GM12878 (cell line): Measurements from ENCODE around the gene DIP2C. TPM values are rescaled to one million over a fixed set of nuclear protein-coding genes. Genes with fewer than 3 reads are reported as not detected.

Source experiments
- ATAC-seq: fragments of 200-7000 bp; cut with Tn5 transposase; 3 replicates; pipeline ENCODE4 v1.9.1; 2020; ENCODE audit warnings: mild to moderate bottlenecking, moderate library complexity
- BruUV-seq: library from RNA; stranded (reverse); fragments of 400-500 nt; replicated peaks from 2 replicates; lab custom pipeline; 2021; lab: Mats Ljungman, UMichigan
- CTCF ChIA-PET: fragments of 300-600 bp; sonication (Branson Sonifier 250); formaldehyde crosslinking; extraction: SDS; loops from one replicate; lab custom pipeline; 2021; ENCODE audit warnings: inconsistent platforms; lab: Yijun Ruan, JAX
- POLR2A ChIA-PET: fragments of 350-600 bp; formaldehyde crosslinking; extraction: SDS; loops from one replicate; lab custom pipeline; 2021; ENCODE audit warnings: inconsistent platforms; lab: Charles Lee
- RAD21 ChIA-PET: fragments of 300-600 bp; sonication (Branson Sonifier 250); formaldehyde crosslinking; loops from one replicate; lab custom pipeline; 2023; ENCODE audit warnings: antibody characterized with exemption; ENCODE audit not compliant: unreplicated experiment; lab: Charles Lee
- SMC1A ChIA-PET: fragments of 300-600 bp; sonication (Branson Sonifier 250); formaldehyde crosslinking; loops from one replicate; lab custom pipeline; 2023; ENCODE audit not compliant: unreplicated experiment, uncharacterized antibody; lab: Charles Lee
- DNase-seq: peaks from one replicate; pipeline ENCODE4 v3.0.0-alpha.2; 2011; ENCODE audit warnings: low read depth, low spot score
- FAIRE-seq: peaks from 3 replicates; lab custom pipeline; 2011; peaks lifted over from hg19 to GRCh38; lab: Jason Lieb, UNC
- H2AFZ ChIP-seq: 2 replicates; pipeline ENCODE4 v1.6.0; 2011; ENCODE audit warnings: low read depth, low read length, control low read depth; ENCODE audit not compliant: control insufficient read depth
- H3K27ac ChIP-seq: 2 replicates; pipeline ENCODE4 v1.5.1; 2011; ENCODE audit warnings: control low read depth; ENCODE audit not compliant: control insufficient read depth, insufficient read depth
- H3K27me3 ChIP-seq, 2 experiments: replicated peaks in 1 of 2; 2 replicates each; pipeline versions ENCODE4 v1.6.0 to v1.6.1; 2011; ENCODE audit warnings: low read length in 1 of 2; ENCODE audit not compliant: control insufficient read depth in 2 of 2, insufficient read depth in 2 of 2
- H3K36me3 ChIP-seq, 2 experiments: 2 replicates each; pipeline ENCODE4 v1.5.1; 2011; ENCODE audit warnings: low read length in 1 of 2; ENCODE audit not compliant: control insufficient read depth in 2 of 2, insufficient read depth in 2 of 2
- H3K4me1 ChIP-seq: 2 replicates; pipeline ENCODE4 v1.6.1; 2011; ENCODE audit warnings: mild to moderate bottlenecking, low read length, moderate library complexity, mixed read lengths; ENCODE audit not compliant: control insufficient read depth, insufficient read depth
- H3K4me2 ChIP-seq: 2 replicates; pipeline ENCODE4 v1.6.0; 2011; ENCODE audit warnings: control low read depth; ENCODE audit not compliant: control insufficient read depth, insufficient read depth
- H3K4me3 ChIP-seq: fragments of 200-600 bp; sonication (generic); 2 replicates; pipeline ENCODE4 v1.5.1; 2016
- H3K79me2 ChIP-seq: 2 replicates; pipeline ENCODE4 v1.6.0; 2011; ENCODE audit warnings: low read length; ENCODE audit not compliant: control insufficient read depth, insufficient read depth
- H3K9ac ChIP-seq: 2 replicates; pipeline ENCODE4 v1.8.0; 2011; ENCODE audit warnings: low read length, control low read depth, mixed read lengths; ENCODE audit not compliant: control insufficient read depth, insufficient read depth
- H3K9me3 ChIP-seq: replicated peaks from 3 replicates; pipeline ENCODE4 v1.5.1; 2011; ENCODE audit warnings: mild to moderate bottlenecking, low read length; ENCODE audit not compliant: control insufficient read depth, insufficient read depth
- H4K20me1 ChIP-seq: 2 replicates; pipeline ENCODE4 v1.6.0; 2011; ENCODE audit not compliant: control insufficient read depth, insufficient read depth
- CBX3 ChIP-seq: fragments of 200-600 bp; sonication (generic); IDR thresholded peaks from 2 replicates; pipeline ENCODE4 v1.6.1; 2016; ENCODE audit warnings: low read depth, borderline replicate concordance
- FOS ChIP-seq: IDR thresholded peaks from 3 replicates; pipeline ENCODE4 v1.6.1; 2011; ENCODE audit warnings: borderline replicate concordance; ENCODE audit not compliant: insufficient read length; ENCODE audit errors: extremely low read depth
- PAX8 ChIP-seq: fragments of 450-650 bp; IDR thresholded peaks from 2 replicates; pipeline ENCODE4 v1.6.1; 2017; ENCODE audit warnings: mild to moderate bottlenecking, moderate library complexity
- RAD21 ChIP-seq: IDR thresholded peaks from 2 replicates; pipeline ENCODE4 v1.6.1; 2011; ENCODE audit warnings: mild to moderate bottlenecking, low read depth, low read length, moderate library complexity; ENCODE audit not compliant: insufficient read depth
- RB1 ChIP-seq: fragments of 450-650 bp; formaldehyde crosslinking; IDR thresholded peaks from 2 replicates; pipeline ENCODE4 v1.6.1; 2017; ENCODE audit warnings: mild to moderate bottlenecking, borderline replicate concordance
- RUNX3 ChIP-seq: IDR thresholded peaks from 2 replicates; pipeline ENCODE4 v1.6.1; 2012; ENCODE audit warnings: low read length, inconsistent platforms
- STAT3 ChIP-seq: IDR thresholded peaks from 2 replicates; pipeline ENCODE4 v1.6.1; 2011; ENCODE audit warnings: low read depth, low read length, improper control_type of control experiment
- SUPT20H ChIP-seq: IDR thresholded peaks from 2 replicates; pipeline ENCODE4 v1.6.1; 2011; ENCODE audit warnings: low read depth, mild to moderate bottlenecking, low read length, moderate library complexity, borderline replicate concordance; ENCODE audit not compliant: control insufficient read depth
- WGBS: methylation state at CpG from one replicate; pipeline ENCODE4 v1.1.6; 2016; ENCODE audit warnings: low lambda C conversion rate; ENCODE audit not compliant: insufficient replicate concordance, insufficient coverage; ENCODE audit errors: missing lambda C conversion rate; 5-methylcytosine and 5-hydroxymethylcytosine counted together
- in situ Hi-C: fragments of 300-500 bp; cut with MboI; formaldehyde crosslinking; loops from 9 replicates; pipeline ENCODE4 v1.14.3; 2018; ENCODE audit warnings: mixed read lengths
- intact Hi-C: fragments of 100-400 bp; cut with micrococcal nuclease; formaldehyde crosslinking; loops from one replicate; pipeline ENCODE4 v1.14.2; 2022; ENCODE audit not compliant: unreplicated experiment
- polyA plus RNA-seq, 11 experiments: library from polyadenylated mRNA; depleted of rRNA in 4 of 11; unstranded in 6 of 11; stranded (reverse) in 5 of 11; fragments of >200 nt; fragmentation: Nextera tagmentation in 4 of 11; fragmentation: Illumina TruSeq in 1 of 11; extraction: Ambion mirVana in 4 of 11; extraction: Trizol in 1 of 11; gene quantifications; 1 replicate in 1 of 11; 2 replicates in 10 of 11; pipeline versions ENCODE4 v1.2.1 to v1.2.3, GENCODE V29; 2011 to 2016; ENCODE audit warnings: inconsistent platforms in 2 of 11, missing spikeins in 2 of 11, low read depth in 1 of 11
- total RNA-seq, 4 experiments: library from RNA; depleted of rRNA in 3 of 4; stranded (reverse); fragments of >200 nt in 3 of 4; fragmentation: Illumina TruSeq in 1 of 4; extraction: Trizol in 1 of 4; gene quantifications; 2 replicates each; pipeline versions ENCODE4 v1.2.1 to v1.2.3, GENCODE V29; 2013 to 2021
- TF ChIP-seq, protein P1 (sequence below): fragments of 450-650 bp; formaldehyde crosslinking; IDR thresholded peaks from 2 replicates; pipeline ENCODE4 v1.4.0; 2022; ENCODE audit warnings: mild to moderate bottlenecking, moderate library complexity

DIP2C gene
- total and polyA plus RNA-seq, 10 of the 15 experiments (the other 5 are each of a cell fraction or from before 2014, with no cell fraction given): 0.01 to 0.10 (median 0.06) TPM

DNA sequence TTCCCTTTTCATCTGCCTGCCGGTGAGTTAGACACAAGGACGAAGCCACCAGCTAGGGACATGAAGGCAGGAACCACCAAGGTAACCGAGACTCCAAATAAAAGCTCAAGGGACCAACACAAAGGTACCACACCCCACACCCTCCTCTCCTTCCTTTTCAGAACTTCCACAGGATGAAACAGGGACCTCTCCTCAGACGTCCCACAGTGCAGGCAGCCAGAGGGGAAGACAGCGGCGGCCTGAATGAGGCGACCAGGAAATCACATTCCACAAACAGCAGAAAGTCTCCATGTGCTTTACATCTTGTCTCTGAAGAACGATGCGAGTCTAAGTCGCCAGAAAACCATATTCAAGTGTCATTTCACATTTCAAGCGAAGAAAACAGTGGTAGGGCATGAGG, 97.8 kb downstream of the DIP2C start (continued):
- TF ChIP-seq SUPT20H (no peak), RUNX3 (no peak)

DNA sequence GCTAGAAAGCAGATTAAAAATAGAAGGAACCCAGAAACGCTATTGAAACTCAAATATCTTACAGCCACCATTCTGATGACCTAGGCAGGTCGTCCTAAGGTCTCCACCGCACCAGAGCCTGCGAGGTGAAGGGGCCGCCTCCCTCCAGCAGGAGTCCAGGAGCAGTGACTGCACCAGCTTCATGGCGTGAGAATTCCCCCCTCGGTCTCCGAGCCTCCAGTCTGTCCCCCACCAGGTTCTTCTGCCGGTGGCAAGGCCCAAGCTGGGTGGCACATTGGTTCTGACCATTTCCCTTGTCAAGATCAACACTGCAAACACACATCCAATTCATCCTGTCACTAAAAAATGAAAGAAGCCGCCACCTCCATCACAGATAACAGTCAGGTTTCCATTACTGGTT, 98.7 kb downstream of the DIP2C start:
- no peak for ATAC-seq
- no peaks in the 10 kb centered on the region; a peak in 1 of 4 replicates for H3K27me3 ChIP-seq
- 39% methylated on average over 10 of the region's 10 CpGs for WGBS
- no peak overlapping the region for H3K4me2 ChIP-seq
- in situ Hi-C loops: no loop called here
- ChIA-PET POLR2A (no interaction called here), CTCF (no interaction called here), RAD21 (no interaction called here), SMC1A (no interaction called here)
- no peak for DNase-seq
- no peaks in the 10 kb centered on the region for H3K36me3 ChIP-seq
- H3K9ac ChIP-seq: no peak overlapping the region
- no peak overlapping the region for H2AFZ ChIP-seq
- no peak overlapping the region for H3K4me3 ChIP-seq
- H4K20me1 ChIP-seq: no peaks in the 10 kb centered on the region
- no TSS peak for BruUV-seq
- H3K9me3 ChIP-seq: no peaks in the 10 kb centered on the region
- TF ChIP-seq CBX3 (no peak), STAT3 (no peak), RB1 (no peak), RAD21 (no peak), FOS (no peak), PAX8 (no peak)
- TF ChIP-seq, protein P1, sequence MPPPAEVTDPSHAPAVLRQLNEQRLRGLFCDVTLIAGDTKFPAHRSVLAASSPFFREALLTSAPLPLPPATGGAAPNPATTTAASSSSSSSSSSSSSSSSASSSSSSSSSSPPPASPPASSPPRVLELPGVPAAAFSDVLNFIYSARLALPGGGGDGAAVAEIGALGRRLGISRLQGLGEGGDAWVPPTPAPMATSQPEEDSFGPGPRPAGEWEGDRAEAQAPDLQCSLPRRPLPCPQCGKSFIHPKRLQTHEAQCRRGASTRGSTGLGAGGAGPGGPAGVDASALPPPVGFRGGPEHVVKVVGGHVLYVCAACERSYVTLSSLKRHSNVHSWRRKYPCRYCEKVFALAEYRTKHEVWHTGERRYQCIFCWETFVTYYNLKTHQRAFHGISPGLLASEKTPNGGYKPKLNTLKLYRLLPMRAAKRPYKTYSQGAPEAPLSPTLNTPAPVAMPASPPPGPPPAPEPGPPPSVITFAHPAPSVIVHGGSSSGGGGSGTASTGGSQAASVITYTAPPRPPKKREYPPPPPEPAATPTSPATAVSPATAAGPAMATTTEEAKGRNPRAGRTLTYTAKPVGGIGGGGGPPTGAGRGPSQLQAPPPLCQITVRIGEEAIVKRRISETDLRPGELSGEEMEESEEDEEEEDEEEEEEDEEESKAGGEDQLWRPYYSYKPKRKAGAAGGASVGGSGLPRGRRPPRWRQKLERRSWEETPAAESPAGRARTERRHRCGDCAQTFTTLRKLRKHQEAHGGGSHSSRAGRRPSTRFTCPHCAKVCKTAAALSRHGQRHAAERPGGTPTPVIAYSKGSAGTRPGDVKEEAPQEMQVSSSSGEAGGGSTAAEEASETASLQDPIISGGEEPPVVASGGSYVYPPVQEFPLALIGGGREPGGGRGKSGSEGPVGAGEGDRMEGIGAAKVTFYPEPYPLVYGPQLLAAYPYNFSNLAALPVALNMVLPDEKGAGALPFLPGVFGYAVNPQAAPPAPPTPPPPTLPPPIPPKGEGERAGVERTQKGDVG (CRISPR knock-in tag): no peak
- intact Hi-C loops: no loop called here
- no peak overlapping the region for H3K27ac ChIP-seq
- FAIRE-seq: no peak
- H3K4me1 ChIP-seq: no peaks in the 10 kb centered on the region
- no peaks in the 10 kb centered on the region for H3K79me2 ChIP-seq
